OCI-LY3 (cell line): ENCODE data around the gene TK1.

Experiments
- CTCF ChIP-seq: fragments of 200-600, 300-600 bp; sonication (generic); IDR thresholded peaks from 2 replicates; pipeline ENCODE4 v1.5.1; 2014; ENCODE audit warnings: antibody characterized with exemption, low read length, low read depth
- EZH2phosphoT487 ChIP-seq: fragments of 200-600 bp; shearing (Covaris generic); IDR thresholded peaks from 2 replicates; pipeline ENCODE4 v1.6.1; 2018; ENCODE audit warnings: antibody characterized with exemption, mixed run types, low read depth

- no peak for TF ChIP-seq CTCF
- no peak for TF ChIP-seq EZH2phosphoT487
Measured at GRCh38 chr17:78143214-78144146, 43.4 kb downstream of the TK1 start.
